GM18907 (cell line): ENCODE data around the gene HOXB6.

ENCODE experiments used
- ATAC-seq: cut with Tn5 transposase; IDR thresholded peaks from one replicate; pipeline ENCODE4 v1.9.1; 2021; ENCODE audit warnings: mild to moderate bottlenecking, moderate library complexity; ENCODE audit not compliant: unreplicated experiment

The HOXB6 gene

DNA sequence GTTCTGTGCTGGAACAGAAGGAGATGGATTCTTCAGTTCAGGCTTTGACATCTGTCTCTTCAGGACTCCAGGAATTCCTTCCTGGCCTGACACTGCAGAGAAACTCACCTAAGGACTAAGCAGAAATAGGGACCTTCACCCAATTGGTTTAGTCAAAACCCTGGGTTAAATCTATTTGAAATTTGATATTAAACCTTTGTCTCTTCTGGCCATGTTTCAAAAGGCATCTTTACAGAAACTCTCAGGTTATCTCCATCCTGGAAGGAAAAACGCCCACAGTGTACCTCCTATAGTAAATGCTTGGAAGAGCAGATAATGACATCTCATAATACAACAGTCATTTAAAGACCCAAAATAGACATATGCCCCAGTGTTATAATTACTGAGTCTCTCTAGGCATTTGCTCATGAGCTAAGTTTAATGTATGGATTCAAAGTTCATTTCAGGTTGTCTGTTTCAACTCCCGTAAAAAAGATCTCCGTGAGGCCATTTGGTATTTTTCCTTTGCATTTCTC lies 21.0 kb downstream of the HOXB6 start:
- no peak for ATAC-seq

DNA sequence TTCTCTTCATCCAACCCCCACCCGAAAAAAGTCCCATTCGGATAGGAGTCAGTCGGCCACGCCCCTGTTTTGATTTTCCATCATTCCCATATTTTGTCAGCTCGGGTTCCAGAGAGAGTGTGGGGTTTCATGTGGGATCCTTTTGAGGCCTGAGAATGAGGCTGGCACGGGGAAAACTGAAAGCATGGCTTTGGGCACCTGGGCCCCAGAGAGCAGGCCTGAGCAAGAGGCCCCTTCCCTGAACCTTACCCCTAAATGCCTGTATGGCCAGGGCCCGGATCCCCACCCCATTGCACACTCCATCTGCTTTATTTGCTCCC lies 22.1 kb downstream of the HOXB6 start:
- ATAC-seq, result no peak

GRCh38 chr17:48579760-48580554 lies 24.8 kb downstream of the HOXB6 start:
- ATAC-seq, result no peak

DNA sequence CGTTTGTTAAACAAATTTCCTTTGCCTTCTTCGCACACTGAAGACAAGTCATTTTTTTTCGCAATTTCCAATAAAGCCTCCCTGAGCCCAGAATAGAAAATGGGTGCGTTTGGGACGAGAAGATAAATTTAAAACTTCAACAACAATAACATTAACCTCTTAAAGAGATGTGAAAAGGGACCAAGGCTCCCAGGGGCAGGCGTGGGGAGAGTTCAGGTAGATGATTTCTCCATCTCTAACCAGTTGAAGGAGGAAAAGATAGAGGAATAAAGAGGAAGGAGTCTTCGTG lies 25.4 kb downstream of the HOXB6 start:
- ATAC-seq, result no peak

GRCh38 chr17:48578616-48579470 lies 25.9 kb downstream of the HOXB6 start:
- ATAC-seq, result peak; percentile 24

- ATAC-seq, result peak; percentile 59
These were observed 26.7 kb downstream of the HOXB6 start, which contains the start of gene HOXB4 for GRCh38 chr17:48577946-48578615. TSS of gene HOXB4 (minus strand) at chr17:48578350. CDS start at chr17:48578319, 31 bp downstream.

DNA sequence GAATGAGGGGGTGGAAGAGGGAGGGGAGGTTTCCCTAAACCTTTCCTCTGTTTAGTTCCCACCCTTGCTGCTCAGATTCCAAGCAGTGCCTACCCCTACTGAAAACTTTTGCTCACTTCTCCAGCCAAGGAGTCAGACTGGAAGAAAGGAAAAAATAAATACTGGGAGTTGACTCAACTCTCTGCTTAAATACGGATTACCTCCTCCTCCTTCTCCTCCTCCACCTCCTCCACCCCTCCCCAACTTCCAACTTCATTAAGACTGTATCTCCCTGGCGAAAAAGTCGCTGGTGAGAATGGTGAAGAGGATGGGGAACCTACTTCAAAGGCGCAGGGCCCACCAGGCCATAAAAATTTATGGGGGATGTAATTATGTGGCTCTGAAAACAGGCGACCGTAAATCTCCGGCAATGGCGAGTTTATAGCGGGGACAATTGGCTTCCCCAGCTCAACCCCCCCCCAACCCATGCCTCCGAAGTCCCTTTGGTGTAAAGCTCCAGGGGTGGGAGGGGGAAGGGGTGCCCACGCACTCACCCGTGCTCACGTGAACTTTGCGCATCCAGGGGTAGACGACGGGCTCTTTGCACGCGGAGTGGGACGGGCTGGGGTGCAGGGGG lies 27.3 kb downstream of the HOXB6 start:
- ATAC-seq, result peak; percentile 1

GRCh38 chr17:48576479-48577309 lies 28.1 kb downstream of the HOXB6 start:
- no peak for ATAC-seq

DNA sequence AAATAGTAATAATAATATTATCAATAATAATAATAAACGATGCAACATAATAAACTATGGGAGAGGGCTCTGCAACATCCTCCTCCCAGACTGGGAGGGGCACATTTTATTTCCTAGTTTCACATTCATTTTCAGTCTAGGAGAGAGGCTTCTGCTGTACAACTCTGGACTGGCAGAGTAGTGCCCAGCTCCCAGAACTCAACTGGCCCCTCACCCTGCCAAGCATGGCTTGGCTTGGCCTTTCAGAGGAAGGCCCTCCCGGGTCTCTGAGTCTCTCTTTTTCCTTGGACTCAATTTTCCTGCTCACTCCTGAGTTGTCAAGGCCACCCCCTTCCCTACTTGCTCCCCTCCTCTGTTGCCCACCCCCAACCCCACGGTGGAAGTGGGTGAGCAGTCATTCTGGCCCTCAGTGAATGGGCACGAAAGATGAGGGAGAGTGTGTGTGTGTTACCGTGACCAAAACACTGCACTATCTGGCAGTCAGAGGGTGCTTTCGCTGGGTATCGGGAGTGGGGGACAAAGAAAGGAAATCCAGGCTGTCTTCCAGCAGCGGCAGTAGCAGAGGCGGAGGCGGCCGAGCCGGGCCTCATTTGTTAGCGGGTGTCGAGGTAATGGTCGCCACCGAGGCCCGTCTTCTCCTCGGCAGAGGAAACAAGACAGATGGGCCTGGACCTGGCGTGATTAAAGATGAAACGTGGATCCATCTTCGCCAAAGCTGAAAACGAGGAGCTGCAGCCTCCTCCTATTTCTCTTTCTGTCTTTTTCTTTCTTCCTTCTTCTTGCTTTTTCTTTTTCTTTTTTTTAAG lies 28.9 kb downstream of the HOXB6 start:
- ATAC-seq, result no peak

DNA sequence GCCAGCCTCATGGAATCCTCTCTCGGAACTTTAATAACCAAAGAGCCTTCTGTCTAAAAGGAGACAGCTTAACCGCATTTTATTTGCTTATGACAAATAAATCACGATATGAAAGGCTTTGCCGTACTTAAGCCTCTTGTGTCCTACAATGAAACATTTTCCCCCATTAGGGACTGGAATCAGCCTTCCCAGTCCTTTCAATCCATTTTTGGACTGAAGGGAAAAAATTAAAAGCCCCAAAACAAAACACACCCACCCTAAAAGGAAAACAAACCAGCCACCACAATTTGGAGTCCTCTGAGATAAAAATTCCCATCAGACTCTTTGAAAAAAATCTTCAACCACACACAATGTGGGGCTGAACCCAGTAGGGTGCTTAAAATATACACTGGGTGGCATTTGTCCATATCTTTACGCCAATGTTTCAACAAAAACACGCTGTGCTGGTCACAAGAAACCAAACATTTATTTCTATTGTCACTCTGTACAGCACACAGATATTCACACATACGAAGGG lies 29.7 kb downstream of the HOXB6 start:
- no peak for ATAC-seq

- no peak for ATAC-seq
These were observed 30.2 kb downstream of the HOXB6 start for GRCh38 chr17:48574505-48575065.

GRCh38 chr17:48571826-48572417 lies 32.9 kb downstream of the HOXB6 start:
- ATAC-seq, result no peak

DNA sequence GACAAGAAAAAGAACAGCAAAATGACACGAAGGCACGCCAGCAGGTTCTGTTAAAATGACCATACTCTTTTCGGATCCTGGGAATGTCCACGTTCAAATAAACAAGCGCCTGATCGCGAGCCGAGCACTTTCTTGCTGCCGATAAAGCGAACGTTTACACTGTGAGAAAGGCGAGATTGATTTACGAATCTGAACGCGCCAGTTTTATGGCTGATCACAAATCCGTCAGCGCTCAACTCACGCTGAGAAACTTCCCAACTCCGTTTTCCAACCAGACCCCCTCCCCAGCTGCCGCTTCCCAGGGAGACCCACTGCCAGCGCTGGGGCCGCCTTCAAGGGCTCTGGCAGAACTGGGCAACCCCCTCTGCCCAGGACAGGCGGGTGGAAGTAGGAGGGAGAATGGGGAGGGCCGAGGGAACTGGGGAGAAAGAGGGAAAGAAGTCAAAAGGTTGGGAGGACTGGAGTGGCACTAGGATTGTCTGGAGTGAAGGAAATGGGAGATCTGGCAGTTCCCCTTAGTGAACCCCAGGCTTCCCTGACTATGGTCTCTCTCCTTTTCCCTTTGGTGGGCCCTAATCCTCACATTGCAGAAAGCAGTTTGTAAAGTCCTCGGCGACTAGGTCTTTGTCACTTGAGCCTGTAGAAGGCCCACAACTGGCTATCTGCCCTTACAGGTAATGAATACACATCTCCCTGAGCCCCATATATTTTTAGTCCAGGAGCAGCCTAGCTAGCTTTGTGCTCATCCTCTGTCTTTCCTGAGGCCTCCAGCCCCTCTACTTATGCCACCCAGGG lies 33.6 kb downstream of the HOXB6 start:
- no peak for ATAC-seq

DNA sequence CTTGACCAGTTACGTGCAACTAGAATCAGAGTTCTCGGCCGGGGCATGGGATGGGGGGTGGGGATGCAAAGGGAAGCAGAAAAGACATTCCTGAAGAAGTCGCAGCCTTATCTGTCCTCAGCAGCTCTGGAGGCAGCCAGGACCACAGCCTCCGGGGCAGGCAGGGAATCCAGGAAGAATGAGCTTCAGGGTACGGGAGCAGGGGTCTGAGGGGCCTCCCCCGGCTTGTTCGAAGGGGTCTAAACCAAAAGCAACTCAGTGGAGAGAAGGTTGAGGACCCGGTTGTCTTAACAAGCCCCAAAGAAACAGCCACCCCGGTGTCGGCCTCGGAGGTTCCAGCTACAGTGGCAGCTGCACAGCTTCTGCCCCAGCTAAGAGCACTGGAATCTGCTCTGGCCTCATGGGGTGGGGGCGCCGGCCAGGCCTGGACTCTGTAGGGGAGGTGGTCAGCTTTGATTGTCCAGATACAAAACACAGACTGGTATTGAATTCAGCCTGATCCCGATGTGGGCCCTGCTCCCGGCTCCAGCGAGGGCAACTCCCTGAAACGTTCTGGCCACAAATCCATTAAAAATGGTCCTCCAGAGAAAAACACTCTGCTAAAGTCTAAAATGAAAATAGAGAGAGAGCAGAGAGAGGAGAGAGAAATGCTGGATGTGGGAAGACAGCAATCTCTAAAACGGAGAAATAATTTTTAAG lies 34.3 kb downstream of the HOXB6 start:
- ATAC-seq, result no peak

- ATAC-seq, result no peak
These were observed 35.0 kb downstream of the HOXB6 start for GRCh38 chr17:48569674-48570324.

- no peak for ATAC-seq
These were observed 35.6 kb downstream of the HOXB6 start for GRCh38 chr17:48569240-48569582.
